Neural cell (in vitro differentiated cells): ENCODE measurements around the gene OTP. TPM values are rescaled to one million over a fixed set of nuclear protein-coding genes. Genes with fewer than 3 reads are reported as not detected.

ENCODE experiments used
- H2AFZ ChIP-seq: fragments of 200-600, 300-800 bp; sonication (generic), shearing (Covaris generic); 2 replicates; pipeline ENCODE4 v1.6.0; 2014; ENCODE audit warnings: low read depth, mild to moderate bottlenecking, antibody characterized with exemption, low read length, moderate library complexity
- H3F3A ChIP-seq: fragments of 200-600 bp; shearing (Covaris generic); 2 replicates; pipeline ENCODE4 v1.6.1; 2016; ENCODE audit warnings: mild to moderate bottlenecking, moderate library complexity, mixed read lengths, antibody characterized with exemption, low read length; ENCODE audit not compliant: insufficient read depth, poor library complexity, severe bottlenecking
- H3K27ac ChIP-seq: fragments of 200-600, 300-800 bp; sonication (generic), shearing (Covaris generic); 2 replicates; pipeline ENCODE4 v1.5.1; 2014; ENCODE audit warnings: mild to moderate bottlenecking, low read length, moderate library complexity
- H3K27me3 ChIP-seq: fragments of 300-800, 200-600 bp; sonication (generic), shearing (Covaris generic); 2 replicates; pipeline ENCODE4 v1.6.0; 2014; ENCODE audit warnings: mild to moderate bottlenecking, low read depth, low read length, moderate library complexity; ENCODE audit not compliant: insufficient read depth
- H3K36me3 ChIP-seq: fragments of 300-800, 200-600 bp; sonication (generic), shearing (Covaris generic); 2 replicates; pipeline ENCODE4 v1.5.1; 2014; ENCODE audit warnings: mild to moderate bottlenecking, antibody characterized with exemption, low read length, moderate library complexity; ENCODE audit not compliant: insufficient read depth
- H3K4me2 ChIP-seq: fragments of 300-800, 200-600 bp; sonication (generic), shearing (Covaris generic); 2 replicates; pipeline ENCODE4 v1.6.0; 2014; ENCODE audit warnings: mild to moderate bottlenecking, low read length
- H3K4me3 ChIP-seq: fragments of 300-800, 200-600 bp; sonication (generic), shearing (Covaris generic); 2 replicates; pipeline ENCODE4 v1.5.1; 2014; ENCODE audit warnings: mild to moderate bottlenecking, low read length, moderate library complexity
- H3K79me2 ChIP-seq: fragments of 200-600 bp; shearing (Covaris generic); replicated peaks from 2 replicates; pipeline ENCODE4 v1.6.0; 2014; ENCODE audit warnings: mild to moderate bottlenecking, low read length, moderate library complexity; ENCODE audit not compliant: insufficient read depth
- H3K9ac ChIP-seq: fragments of 300-800, 200-600 bp; sonication (generic), shearing (Covaris generic); 2 replicates; pipeline ENCODE4 v1.6.1; 2016; ENCODE audit warnings: mild to moderate bottlenecking, low read length, mixed read lengths
- H3K9me2 ChIP-seq: fragments of 200-600 bp; shearing (Covaris generic); 2 replicates; pipeline ENCODE4 v1.6.1; 2016; ENCODE audit warnings: mild to moderate bottlenecking, low read length, mixed read lengths; ENCODE audit not compliant: insufficient read depth
- H3K9me3 ChIP-seq: fragments of 200-600, 300-800 bp; sonication (generic), shearing (Covaris generic); 2 replicates; pipeline ENCODE4 v1.6.1; 2016; ENCODE audit warnings: mild to moderate bottlenecking, mixed run types, low read length, moderate library complexity, mixed read lengths
- H4K20me1 ChIP-seq: fragments of 200-600 bp; shearing (Covaris generic); 2 replicates; pipeline ENCODE4 v1.6.1; 2016; ENCODE audit warnings: mild to moderate bottlenecking, mixed run types; ENCODE audit not compliant: insufficient read depth
- EP300 ChIP-seq: fragments of 450-650 bp; conservative IDR thresholded peaks from 2 replicates; pipeline ENCODE4 v1.6.1; 2014; ENCODE audit warnings: antibody characterized with exemption, mild to moderate bottlenecking, moderate library complexity; ENCODE audit not compliant: poor library complexity, severe bottlenecking
- EZH2 ChIP-seq: fragments of 200-600, 300-800 bp; shearing (Covaris generic), sonication (generic); IDR thresholded peaks from 2 replicates; pipeline ENCODE4 v1.6.1; 2014; ENCODE audit warnings: antibody characterized with exemption, low read length, borderline replicate concordance, mild to moderate bottlenecking; ENCODE audit not compliant: insufficient read depth, poor library complexity, severe bottlenecking
- MXI1 ChIP-seq: fragments of 450-650 bp; conservative IDR thresholded peaks from 2 replicates; pipeline ENCODE4 v1.6.1; 2014; ENCODE audit warnings: antibody characterized with exemption, mild to moderate bottlenecking; ENCODE audit not compliant: poor library complexity, severe bottlenecking
- POLR2AphosphoS5 ChIP-seq: IDR thresholded peaks from 2 replicates; pipeline ENCODE4 v1.6.1; 2012
- RAD21 ChIP-seq: fragments of 450-650 bp; conservative IDR thresholded peaks from 2 replicates; pipeline ENCODE4 v1.6.1; 2014; ENCODE audit warnings: antibody characterized with exemption, mild to moderate bottlenecking, moderate library complexity
- SMC3 ChIP-seq: fragments of 450-650 bp; conservative IDR thresholded peaks from 2 replicates; pipeline ENCODE4 v1.6.1; 2014; ENCODE audit warnings: antibody characterized with exemption, mild to moderate bottlenecking, moderate library complexity; ENCODE audit not compliant: poor library complexity
- TAF1 ChIP-seq: IDR thresholded peaks from 2 replicates; pipeline ENCODE4 v1.6.1; 2012; ENCODE audit warnings: low read depth
- polyA plus RNA-seq: library from polyadenylated mRNA; depleted of rRNA; stranded (reverse); fragments of >200 nt; gene quantifications from 2 replicates; pipeline ENCODE4 v1.2.3, GENCODE V29; 2014
- TF ChIP-seq, protein P1 (sequence below): IDR thresholded peaks from 2 replicates; pipeline ENCODE4 v1.6.1; 2012; ENCODE audit warnings: borderline replicate concordance
- TF ChIP-seq, protein P2 (sequence below): fragments of 450-650 bp; IDR thresholded peaks from 2 replicates; pipeline ENCODE4 v1.5.1; 2014; ENCODE audit warnings: antibody characterized with exemption, mild to moderate bottlenecking, moderate library complexity; ENCODE audit not compliant: poor library complexity, severe bottlenecking

The OTP gene
- polyA plus RNA-seq, 1 donor from 2014 or later, result not detected

DNA sequence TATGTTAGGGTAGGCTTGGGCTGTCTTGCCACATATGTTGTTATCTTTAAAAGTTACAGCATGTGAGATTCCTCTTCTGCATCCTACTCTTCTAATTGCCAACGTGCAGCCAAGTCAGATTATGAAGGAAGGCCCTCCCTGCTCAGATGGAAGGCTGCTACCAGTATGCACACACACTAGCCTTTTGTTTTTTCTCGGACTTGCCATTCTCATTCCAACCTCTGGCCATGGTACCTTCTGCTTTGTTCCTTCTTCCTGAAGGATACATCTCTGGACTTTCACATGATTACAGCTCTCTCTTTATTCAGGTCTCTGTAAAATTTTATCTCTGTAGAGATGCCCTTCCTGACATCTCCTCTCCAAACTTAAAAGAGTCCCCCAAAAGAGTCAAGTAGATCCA is 12.8 kb upstream of the OTP start:
- no peaks in the 10 kb centered on the region for H3F3A ChIP-seq
- no peak overlapping the region for H2AFZ ChIP-seq
- H3K36me3 ChIP-seq, result no peaks in the 10 kb centered on the region
- no peak overlapping the region for H3K9ac ChIP-seq
- no peaks in the 10 kb centered on the region for H3K9me2 ChIP-seq
- no peaks in the 10 kb centered on the region for H4K20me1 ChIP-seq
- H3K4me3 ChIP-seq, result no peak overlapping the region
- TF ChIP-seq RAD21 (no peak), POLR2AphosphoS5 (no peak), TAF1 (no peak), SMC3 (no peak), MXI1 (no peak), EZH2 (no peak), EP300 (no peak)
- TF ChIP-seq, protein P1, sequence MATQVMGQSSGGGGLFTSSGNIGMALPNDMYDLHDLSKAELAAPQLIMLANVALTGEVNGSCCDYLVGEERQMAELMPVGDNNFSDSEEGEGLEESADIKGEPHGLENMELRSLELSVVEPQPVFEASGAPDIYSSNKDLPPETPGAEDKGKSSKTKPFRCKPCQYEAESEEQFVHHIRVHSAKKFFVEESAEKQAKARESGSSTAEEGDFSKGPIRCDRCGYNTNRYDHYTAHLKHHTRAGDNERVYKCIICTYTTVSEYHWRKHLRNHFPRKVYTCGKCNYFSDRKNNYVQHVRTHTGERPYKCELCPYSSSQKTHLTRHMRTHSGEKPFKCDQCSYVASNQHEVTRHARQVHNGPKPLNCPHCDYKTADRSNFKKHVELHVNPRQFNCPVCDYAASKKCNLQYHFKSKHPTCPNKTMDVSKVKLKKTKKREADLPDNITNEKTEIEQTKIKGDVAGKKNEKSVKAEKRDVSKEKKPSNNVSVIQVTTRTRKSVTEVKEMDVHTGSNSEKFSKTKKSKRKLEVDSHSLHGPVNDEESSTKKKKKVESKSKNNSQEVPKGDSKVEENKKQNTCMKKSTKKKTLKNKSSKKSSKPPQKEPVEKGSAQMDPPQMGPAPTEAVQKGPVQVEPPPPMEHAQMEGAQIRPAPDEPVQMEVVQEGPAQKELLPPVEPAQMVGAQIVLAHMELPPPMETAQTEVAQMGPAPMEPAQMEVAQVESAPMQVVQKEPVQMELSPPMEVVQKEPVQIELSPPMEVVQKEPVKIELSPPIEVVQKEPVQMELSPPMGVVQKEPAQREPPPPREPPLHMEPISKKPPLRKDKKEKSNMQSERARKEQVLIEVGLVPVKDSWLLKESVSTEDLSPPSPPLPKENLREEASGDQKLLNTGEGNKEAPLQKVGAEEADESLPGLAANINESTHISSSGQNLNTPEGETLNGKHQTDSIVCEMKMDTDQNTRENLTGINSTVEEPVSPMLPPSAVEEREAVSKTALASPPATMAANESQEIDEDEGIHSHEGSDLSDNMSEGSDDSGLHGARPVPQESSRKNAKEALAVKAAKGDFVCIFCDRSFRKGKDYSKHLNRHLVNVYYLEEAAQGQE, result no peak
- TF ChIP-seq, protein P2, sequence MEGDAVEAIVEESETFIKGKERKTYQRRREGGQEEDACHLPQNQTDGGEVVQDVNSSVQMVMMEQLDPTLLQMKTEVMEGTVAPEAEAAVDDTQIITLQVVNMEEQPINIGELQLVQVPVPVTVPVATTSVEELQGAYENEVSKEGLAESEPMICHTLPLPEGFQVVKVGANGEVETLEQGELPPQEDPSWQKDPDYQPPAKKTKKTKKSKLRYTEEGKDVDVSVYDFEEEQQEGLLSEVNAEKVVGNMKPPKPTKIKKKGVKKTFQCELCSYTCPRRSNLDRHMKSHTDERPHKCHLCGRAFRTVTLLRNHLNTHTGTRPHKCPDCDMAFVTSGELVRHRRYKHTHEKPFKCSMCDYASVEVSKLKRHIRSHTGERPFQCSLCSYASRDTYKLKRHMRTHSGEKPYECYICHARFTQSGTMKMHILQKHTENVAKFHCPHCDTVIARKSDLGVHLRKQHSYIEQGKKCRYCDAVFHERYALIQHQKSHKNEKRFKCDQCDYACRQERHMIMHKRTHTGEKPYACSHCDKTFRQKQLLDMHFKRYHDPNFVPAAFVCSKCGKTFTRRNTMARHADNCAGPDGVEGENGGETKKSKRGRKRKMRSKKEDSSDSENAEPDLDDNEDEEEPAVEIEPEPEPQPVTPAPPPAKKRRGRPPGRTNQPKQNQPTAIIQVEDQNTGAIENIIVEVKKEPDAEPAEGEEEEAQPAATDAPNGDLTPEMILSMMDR, result no peak
- H3K79me2 ChIP-seq, result no peaks in the 10 kb centered on the region
- no peak overlapping the region for H3K4me2 ChIP-seq
- no peaks in the 10 kb centered on the region for H3K9me3 ChIP-seq
- peaks cover 58% of the 10 kb centered on the region for H3K27me3 ChIP-seq
- no peak overlapping the region for H3K27ac ChIP-seq

- TF ChIP-seq RAD21 (no peak), EZH2 (no peak), EP300 (no peak), POLR2AphosphoS5 (no peak), MXI1 (no peak), SMC3 (no peak), TAF1 (no peak)
- TF ChIP-seq, protein P2, result no peak
- TF ChIP-seq, protein P1, result no peak
- Histone ChIP-seq H3K4me3 (no peak overlapping the region), H3K79me2 (no peaks in the 10 kb centered on the region), H3K27me3 (peaks cover 64% of the 10 kb centered on the region), H2AFZ (no peak overlapping the region), H3K4me2 (no peak overlapping the region), H3K36me3 (no peaks in the 10 kb centered on the region), H3K9ac (no peak overlapping the region), H3K9me2 (no peaks in the 10 kb centered on the region), H3F3A (no peaks in the 10 kb centered on the region), H3K9me3 (no peaks in the 10 kb centered on the region), H4K20me1 (no peaks in the 10 kb centered on the region), H3K27ac (no peak overlapping the region)
Observed at GRCh38 chr5:77650686-77651085, 12.2 kb upstream of the OTP start.
